Measurements from ENCODE around the gene DENND4A.

DENND4A gene

DNA sequence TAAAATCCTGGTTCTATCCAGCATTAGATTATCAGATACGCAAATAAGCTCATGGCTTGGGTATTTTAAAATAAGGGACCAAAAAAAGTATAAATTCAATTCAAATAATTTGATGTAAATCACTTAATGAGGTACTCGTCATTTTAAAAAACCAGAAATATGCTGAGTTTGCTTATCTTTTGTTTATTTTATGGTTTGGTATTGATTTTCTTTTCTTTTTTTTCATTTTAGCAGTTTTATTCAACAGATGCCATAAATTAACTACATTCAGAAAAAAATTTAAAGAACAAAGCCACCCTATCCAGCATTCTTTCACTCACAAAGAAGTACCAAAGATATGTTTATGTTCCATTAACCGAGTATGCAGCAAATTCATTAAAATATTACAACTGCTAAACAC is 22.6 kb downstream of the DENND4A start:
- TF ChIP-seq, protein P1, sequence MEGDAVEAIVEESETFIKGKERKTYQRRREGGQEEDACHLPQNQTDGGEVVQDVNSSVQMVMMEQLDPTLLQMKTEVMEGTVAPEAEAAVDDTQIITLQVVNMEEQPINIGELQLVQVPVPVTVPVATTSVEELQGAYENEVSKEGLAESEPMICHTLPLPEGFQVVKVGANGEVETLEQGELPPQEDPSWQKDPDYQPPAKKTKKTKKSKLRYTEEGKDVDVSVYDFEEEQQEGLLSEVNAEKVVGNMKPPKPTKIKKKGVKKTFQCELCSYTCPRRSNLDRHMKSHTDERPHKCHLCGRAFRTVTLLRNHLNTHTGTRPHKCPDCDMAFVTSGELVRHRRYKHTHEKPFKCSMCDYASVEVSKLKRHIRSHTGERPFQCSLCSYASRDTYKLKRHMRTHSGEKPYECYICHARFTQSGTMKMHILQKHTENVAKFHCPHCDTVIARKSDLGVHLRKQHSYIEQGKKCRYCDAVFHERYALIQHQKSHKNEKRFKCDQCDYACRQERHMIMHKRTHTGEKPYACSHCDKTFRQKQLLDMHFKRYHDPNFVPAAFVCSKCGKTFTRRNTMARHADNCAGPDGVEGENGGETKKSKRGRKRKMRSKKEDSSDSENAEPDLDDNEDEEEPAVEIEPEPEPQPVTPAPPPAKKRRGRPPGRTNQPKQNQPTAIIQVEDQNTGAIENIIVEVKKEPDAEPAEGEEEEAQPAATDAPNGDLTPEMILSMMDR (IDR thresholded peaks at IDR 0.05; ENCODE audit: insufficient read depth, low read length, poor library complexity, severe bottlenecking), result no peak
- no peak for DNase-seq (ENCODE audit: extremely low read depth, insufficient read length)
- Histone ChIP-seq H3K4me3 (replicated peaks; ENCODE audit: low read depth, low read length) (no peak overlapping the region), H3K27me3 (replicated peaks; ENCODE audit: control insufficient read depth, insufficient read depth, low read length) (no peaks in the 10 kb centered on the region), H3K36me3 (ENCODE audit: control insufficient read depth, insufficient read depth, low read length) (no peaks in the 10 kb centered on the region)

DNA sequence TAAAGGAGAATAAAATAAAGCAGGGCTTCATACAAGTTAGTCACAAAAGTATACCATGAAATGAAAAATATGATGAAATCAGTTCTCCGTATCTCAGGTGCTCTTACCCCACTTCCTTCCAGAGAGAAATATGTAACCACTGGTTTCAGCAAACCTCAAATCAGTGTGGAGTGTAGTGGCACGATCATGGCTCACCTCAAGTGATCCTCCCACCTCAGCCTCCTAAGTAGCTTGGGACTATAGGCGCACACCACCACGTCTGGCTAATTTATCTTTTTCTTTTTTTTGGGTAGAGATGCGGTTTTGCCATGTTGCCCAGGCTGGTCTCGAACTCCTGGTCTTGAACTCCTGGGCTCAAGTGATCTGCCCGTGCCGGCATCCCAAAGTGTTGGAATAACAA is 24.2 kb downstream of the DENND4A start:
- no peaks in the 10 kb centered on the region for H3K27me3 ChIP-seq (replicated peaks; ENCODE audit: control insufficient read depth, insufficient read depth, low read length)
- no peak for DNase-seq (ENCODE audit: extremely low read depth, insufficient read length)
- TF ChIP-seq, protein P1 (IDR thresholded peaks at IDR 0.05; ENCODE audit: insufficient read depth, low read length, poor library complexity, severe bottlenecking), result no peak
- H3K4me3 ChIP-seq (replicated peaks; ENCODE audit: low read depth, low read length), result no peak overlapping the region
- H3K36me3 ChIP-seq (ENCODE audit: control insufficient read depth, insufficient read depth, low read length), result no peaks in the 10 kb centered on the region

DNA sequence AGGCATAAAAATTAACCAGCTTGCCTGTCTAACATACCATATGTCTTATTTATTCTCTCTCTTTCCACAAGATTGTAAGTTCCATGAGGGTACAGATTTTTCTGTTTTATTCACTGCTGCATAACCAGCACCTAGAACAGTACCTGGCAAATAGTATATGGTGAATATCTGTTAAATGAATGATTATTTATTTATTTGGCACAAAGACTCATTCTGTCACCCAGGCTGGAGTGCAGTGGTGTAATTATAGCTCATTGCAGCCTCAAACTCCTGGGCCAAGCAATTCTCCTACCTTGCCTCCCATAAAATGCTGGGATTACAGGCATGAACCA is 24.9 kb downstream of the DENND4A start:
- Histone ChIP-seq H3K27me3 (replicated peaks; ENCODE audit: control insufficient read depth, insufficient read depth, low read length) (no peaks in the 10 kb centered on the region), H3K4me3 (replicated peaks; ENCODE audit: low read depth, low read length) (no peak overlapping the region), H3K36me3 (ENCODE audit: control insufficient read depth, insufficient read depth, low read length) (no peaks in the 10 kb centered on the region)
- DNase-seq (ENCODE audit: extremely low read depth, insufficient read length), result no peak
- TF ChIP-seq, protein P1 (IDR thresholded peaks at IDR 0.05; ENCODE audit: insufficient read depth, low read length, poor library complexity, severe bottlenecking), result no peak

DNA sequence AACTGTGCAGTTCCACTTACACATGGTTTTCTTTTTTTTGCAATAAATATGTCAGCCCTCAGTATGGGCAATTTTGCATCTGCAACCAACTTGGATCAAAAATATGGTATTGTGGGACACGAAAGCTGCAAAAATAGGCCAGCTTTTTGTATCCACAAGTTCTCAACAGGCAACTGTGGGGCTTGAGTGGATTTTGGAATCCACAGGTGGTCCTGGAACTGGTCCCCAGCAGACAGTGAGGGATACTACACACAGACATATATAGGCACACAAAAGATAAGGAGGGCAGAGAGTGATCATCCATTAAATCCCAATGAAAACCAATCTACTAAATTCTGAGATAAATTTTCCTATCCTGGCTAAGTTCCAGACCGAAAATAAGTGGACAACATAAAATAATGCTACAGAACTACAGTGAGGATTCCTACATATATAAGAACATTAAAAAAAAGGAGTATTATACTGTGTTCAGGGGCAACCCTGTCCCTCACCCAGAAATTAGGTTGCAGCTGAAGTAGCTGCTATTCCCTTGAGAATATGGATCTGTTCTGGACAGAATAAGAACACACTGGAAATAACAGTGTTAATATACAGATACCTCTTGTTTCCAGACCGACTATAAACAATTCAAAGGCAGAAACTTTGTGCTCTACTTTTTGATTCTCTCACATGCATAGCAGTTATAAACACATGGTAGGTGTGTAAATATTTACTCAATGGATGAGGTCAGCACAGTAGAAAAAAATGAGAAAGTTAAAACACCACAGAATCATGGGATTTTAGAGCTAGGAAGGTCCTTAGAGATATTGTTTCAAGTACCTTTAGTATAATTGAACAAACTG is 25.4 kb downstream of the DENND4A start:
- Histone ChIP-seq H3K36me3 (ENCODE audit: control insufficient read depth, insufficient read depth, low read length) (no peaks in the 10 kb centered on the region), H3K4me3 (replicated peaks; ENCODE audit: low read depth, low read length) (no peak overlapping the region), H3K27me3 (replicated peaks; ENCODE audit: control insufficient read depth, insufficient read depth, low read length) (no peaks in the 10 kb centered on the region)
- no peak for DNase-seq (ENCODE audit: extremely low read depth, insufficient read length)
- TF ChIP-seq, protein P1 (IDR thresholded peaks at IDR 0.05; ENCODE audit: insufficient read depth, low read length, poor library complexity, severe bottlenecking), result no peak

DNA sequence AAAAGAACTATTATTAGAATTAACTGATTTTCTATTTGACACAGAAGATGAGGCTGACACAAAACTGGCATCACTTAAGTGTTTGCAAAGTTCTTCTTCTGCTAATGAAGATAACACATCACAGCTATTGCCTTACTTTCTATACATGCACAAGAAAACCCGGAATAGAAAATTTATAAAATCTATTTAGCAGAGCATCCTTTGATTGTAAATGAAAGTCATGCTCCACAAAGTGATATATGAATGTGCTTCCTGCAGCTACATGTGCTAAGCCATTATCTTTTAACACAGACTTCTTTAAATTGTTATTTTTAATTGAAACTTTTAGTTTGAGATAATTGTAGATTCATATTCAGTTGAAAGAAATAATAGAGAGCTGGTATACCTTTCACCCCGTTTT is 27.0 kb downstream of the DENND4A start:
- H3K27me3 ChIP-seq (replicated peaks; ENCODE audit: control insufficient read depth, insufficient read depth, low read length), result no peaks in the 10 kb centered on the region
- no peak overlapping the region for H3K4me3 ChIP-seq (replicated peaks; ENCODE audit: low read depth, low read length)
- DNase-seq (ENCODE audit: extremely low read depth, insufficient read length), result no peak
- TF ChIP-seq, protein P1 (IDR thresholded peaks at IDR 0.05; ENCODE audit: insufficient read depth, low read length, poor library complexity, severe bottlenecking), result no peak
- no peaks in the 10 kb centered on the region for H3K36me3 ChIP-seq (ENCODE audit: control insufficient read depth, insufficient read depth, low read length)
